GM20000 (cell line): ENCODE measurements around the gene HS6ST3.

Experiments used
- DNase-seq: peaks from one replicate; pipeline ENCODE4 v3.0.0; 2012; ENCODE audit warnings: low spot score
- CTCF ChIP-seq: IDR thresholded peaks from 2 replicates; pipeline ENCODE4 v1.5.1; 2012; ENCODE audit warnings: mild to moderate bottlenecking, control low read depth; ENCODE audit errors: extremely low read depth, missing control alignments

The HS6ST3 gene

GRCh38 chr13:96684469-96684868 is 594.6 kb downstream of the HS6ST3 start:
- no peak for DNase-seq
- no peak for TF ChIP-seq CTCF

- DNase-seq = no peak
- no peak for TF ChIP-seq CTCF
Observed at GRCh38 chr13:96684907-96685306, 595.0 kb downstream of the HS6ST3 start.

- TF ChIP-seq CTCF = no peak
- DNase-seq = no peak
Observed at GRCh38 chr13:96686286-96686685, 596.4 kb downstream of the HS6ST3 start.

- no peak for TF ChIP-seq CTCF
- no peak for DNase-seq
Observed at GRCh38 chr13:96687191-96687590, 597.3 kb downstream of the HS6ST3 start.

GRCh38 chr13:96690998-96691397 is 601.1 kb downstream of the HS6ST3 start:
- no peak for TF ChIP-seq CTCF
- DNase-seq = no peak

- no peak for DNase-seq
- TF ChIP-seq CTCF = no peak
Observed at GRCh38 chr13:96696389-96696900, 606.5 kb downstream of the HS6ST3 start.

- TF ChIP-seq CTCF = no peak
- DNase-seq = no peak
Observed at GRCh38 chr13:96700657-96701056, 610.8 kb downstream of the HS6ST3 start.
